OCI-LY7 (cell line): Measurements from ENCODE around the gene AVL9.

Source experiments
- EZH2phosphoT487 ChIP-seq: fragments of 200-600 bp; sonication (generic); IDR thresholded peaks from 2 replicates; pipeline ENCODE4 v1.6.1; 2018; ENCODE audit warnings: low read depth, borderline replicate concordance, mild to moderate bottlenecking, mixed run types, antibody characterized with exemption, low read length, moderate library complexity, mixed read lengths
- TF ChIP-seq, protein P1 (sequence below): fragments of 200-600 bp; sonication (generic); conservative IDR thresholded peaks from 2 replicates; pipeline ENCODE4 v1.5.1; 2014; ENCODE audit warnings: mild to moderate bottlenecking, antibody characterized with exemption, low read length, moderate library complexity, mixed read lengths

- TF ChIP-seq, protein P1, sequence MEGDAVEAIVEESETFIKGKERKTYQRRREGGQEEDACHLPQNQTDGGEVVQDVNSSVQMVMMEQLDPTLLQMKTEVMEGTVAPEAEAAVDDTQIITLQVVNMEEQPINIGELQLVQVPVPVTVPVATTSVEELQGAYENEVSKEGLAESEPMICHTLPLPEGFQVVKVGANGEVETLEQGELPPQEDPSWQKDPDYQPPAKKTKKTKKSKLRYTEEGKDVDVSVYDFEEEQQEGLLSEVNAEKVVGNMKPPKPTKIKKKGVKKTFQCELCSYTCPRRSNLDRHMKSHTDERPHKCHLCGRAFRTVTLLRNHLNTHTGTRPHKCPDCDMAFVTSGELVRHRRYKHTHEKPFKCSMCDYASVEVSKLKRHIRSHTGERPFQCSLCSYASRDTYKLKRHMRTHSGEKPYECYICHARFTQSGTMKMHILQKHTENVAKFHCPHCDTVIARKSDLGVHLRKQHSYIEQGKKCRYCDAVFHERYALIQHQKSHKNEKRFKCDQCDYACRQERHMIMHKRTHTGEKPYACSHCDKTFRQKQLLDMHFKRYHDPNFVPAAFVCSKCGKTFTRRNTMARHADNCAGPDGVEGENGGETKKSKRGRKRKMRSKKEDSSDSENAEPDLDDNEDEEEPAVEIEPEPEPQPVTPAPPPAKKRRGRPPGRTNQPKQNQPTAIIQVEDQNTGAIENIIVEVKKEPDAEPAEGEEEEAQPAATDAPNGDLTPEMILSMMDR = no peak
- TF ChIP-seq EZH2phosphoT487 = no peak
Observed at GRCh38 chr7:32518534-32519140, 23.3 kb downstream of the AVL9 start.
